ENCODE results near the gene ZBBX. TPM values are rescaled to one million over a fixed set of nuclear protein-coding genes. Genes with fewer than 3 reads are reported as not detected.

ZBBX gene
- total and polyA plus RNA-seq, 7 donors = not detected

- Histone ChIP-seq H3K4me1 (no peaks in the 10 kb centered on the region), H3K27ac (no peak overlapping the region), H3K9me3 (no peaks in the 10 kb centered on the region), H3K4me3 (no peak overlapping the region), H3K36me3 (ENCODE audit: insufficient read depth in 1 of 2, low read depth in 1 of 2) (no peaks in the 10 kb centered on the region), H3K27me3 (ENCODE audit: insufficient read depth in 3 of 3, low read length in 2 of 3) (no peaks in the 10 kb centered on the region)
- ATAC-seq (no peak), DNase-seq (no peak)
- TF ChIP-seq CTCF (IDR thresholded peaks at IDR 0.05) = no peak
- intact Hi-C loops (cut with DNase I) = no loop called here
- WGBS, 3 donors = 79 to 86% (median 82%) methylated on average over 3 of the region's 3 CpGs
These were observed 8.0 kb downstream of the ZBBX start for GRCh38 chr3:167372138-167372537.

GRCh38 chr3:167361948-167362347 lies 18.1 kb downstream of the ZBBX start:
- Histone ChIP-seq H3K4me1 (no peaks in the 10 kb centered on the region), H3K27me3 (ENCODE audit: insufficient read depth in 3 of 3, low read length in 2 of 3) (no peaks in the 10 kb centered on the region), H3K36me3 (ENCODE audit: insufficient read depth in 1 of 2, low read depth in 1 of 2) (no peaks in the 10 kb centered on the region), H3K27ac (no peak overlapping the region), H3K4me3 (no peak overlapping the region), H3K9me3 (no peaks in the 10 kb centered on the region)
- DNase-seq = no peak
- 94 to 100% (median 99%) methylated on average over 1 of the region's 1 CpG for WGBS, 3 donors
- ATAC-seq = no peak
- intact Hi-C loops (cut with DNase I) = no loop called here
- TF ChIP-seq CTCF (IDR thresholded peaks at IDR 0.05) = no peak

- no peaks in the 10 kb centered on the region for H3K27me3 ChIP-seq (ENCODE audit: insufficient read depth in 3 of 3, low read length in 2 of 3)
- no peaks in the 10 kb centered on the region for H3K4me1 ChIP-seq
- no peak overlapping the region for H3K27ac ChIP-seq
- no peaks in the 10 kb centered on the region for H3K36me3 ChIP-seq (ENCODE audit: insufficient read depth in 1 of 2, low read depth in 1 of 2)
- DNase-seq (no peak), ATAC-seq (no peak)
- WGBS, 3 donors = 48 to 67% (median 56%) methylated on average over 1 of the region's 1 CpG
- intact Hi-C loops (cut with DNase I) = no loop called here
- no peaks in the 10 kb centered on the region for H3K9me3 ChIP-seq
- H3K4me3 ChIP-seq = no peak overlapping the region
- TF ChIP-seq CTCF (IDR thresholded peaks at IDR 0.05) = no peak
These were observed 18.8 kb downstream of the ZBBX start for GRCh38 chr3:167361306-167361705.

- H3K4me1 ChIP-seq = no peaks in the 10 kb centered on the region
- ATAC-seq (no peak), DNase-seq (no peak)
- H3K9me3 ChIP-seq = no peaks in the 10 kb centered on the region
- intact Hi-C loops (cut with DNase I) = loop anchor here in 1 of 2 donors (10.0 kb wide), 1 partner anchor 1501 kb away; no protein-coding TSS in a partner anchor
- no peaks in the 10 kb centered on the region for H3K27me3 ChIP-seq (ENCODE audit: insufficient read depth in 3 of 3, low read length in 2 of 3)
- no peak overlapping the region for H3K27ac ChIP-seq
- no peak for TF ChIP-seq CTCF (IDR thresholded peaks at IDR 0.05)
- no peaks in the 10 kb centered on the region for H3K36me3 ChIP-seq (ENCODE audit: insufficient read depth in 1 of 2, low read depth in 1 of 2)
- no peak overlapping the region for H3K4me3 ChIP-seq
These were observed 24.7 kb downstream of the ZBBX start for GRCh38 chr3:167355446-167355845.

- ATAC-seq = no peak
- DNase-seq = no peak
- H3K4me1 ChIP-seq = no peaks in the 10 kb centered on the region
These were observed 25.3 kb downstream of the ZBBX start for GRCh38 chr3:167354751-167355150.

More at GRCh38 chr3:167354751-167355150, 25.3 kb downstream of the ZBBX start:
- no peak for TF ChIP-seq CTCF (IDR thresholded peaks at IDR 0.05)
- Histone ChIP-seq H3K36me3 (ENCODE audit: insufficient read depth in 1 of 2, low read depth in 1 of 2) (no peaks in the 10 kb centered on the region), H3K27ac (no peak overlapping the region), H3K9me3 (no peaks in the 10 kb centered on the region), H3K4me3 (no peak overlapping the region), H3K27me3 (ENCODE audit: insufficient read depth in 3 of 3, low read length in 2 of 3) (no peaks in the 10 kb centered on the region)
- WGBS, 3 donors = 49 to 55% (median 55%) methylated on average over 1 of the region's 1 CpG
- intact Hi-C loops (cut with DNase I) = loop anchor here in 1 of 2 donors (10.0 kb wide), 1 partner anchor 1500 kb away; no protein-coding TSS in a partner anchor
